Measurements from ENCODE around the gene VANGL1.

VANGL1 gene

DNA sequence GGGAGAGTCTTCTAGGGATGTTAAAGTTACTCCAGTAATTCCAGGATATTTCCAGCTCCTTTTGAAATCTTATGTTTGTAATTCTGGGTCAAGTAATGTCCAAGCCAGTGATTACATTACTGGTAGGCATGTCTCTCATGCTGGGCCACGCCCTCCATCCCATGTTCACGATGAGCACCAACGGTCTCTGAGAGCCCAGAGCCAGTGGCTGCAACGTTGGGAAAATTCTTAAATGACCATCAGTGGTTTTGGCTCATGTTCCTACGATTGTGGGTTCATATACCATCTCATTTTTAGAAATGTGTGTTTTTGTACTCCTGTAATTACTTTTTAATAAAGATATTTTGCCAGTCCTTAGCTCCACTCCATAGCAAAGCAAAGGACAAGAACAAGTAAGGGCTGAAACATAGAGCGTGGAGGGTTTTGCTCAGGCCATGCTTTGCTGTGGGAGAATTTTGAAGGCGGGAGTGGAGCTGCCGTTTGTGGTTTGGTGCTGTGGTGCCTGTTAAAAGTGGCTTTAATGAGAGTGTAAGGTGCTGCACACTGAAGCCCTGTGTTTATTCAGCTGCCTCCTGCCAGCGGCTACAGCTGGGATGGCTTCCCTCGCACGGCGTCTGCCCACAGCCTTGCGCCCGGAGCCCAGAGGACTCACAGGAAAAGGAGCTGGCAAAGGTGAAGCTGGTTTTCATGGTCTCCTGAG, 28.9 kb downstream of the VANGL1 start:
- peak; percentile 83 for DNase-seq

- DNase-seq = no peak
Observed at GRCh38 chr1:115671176-115671934, 29.6 kb downstream of the VANGL1 start.

DNA sequence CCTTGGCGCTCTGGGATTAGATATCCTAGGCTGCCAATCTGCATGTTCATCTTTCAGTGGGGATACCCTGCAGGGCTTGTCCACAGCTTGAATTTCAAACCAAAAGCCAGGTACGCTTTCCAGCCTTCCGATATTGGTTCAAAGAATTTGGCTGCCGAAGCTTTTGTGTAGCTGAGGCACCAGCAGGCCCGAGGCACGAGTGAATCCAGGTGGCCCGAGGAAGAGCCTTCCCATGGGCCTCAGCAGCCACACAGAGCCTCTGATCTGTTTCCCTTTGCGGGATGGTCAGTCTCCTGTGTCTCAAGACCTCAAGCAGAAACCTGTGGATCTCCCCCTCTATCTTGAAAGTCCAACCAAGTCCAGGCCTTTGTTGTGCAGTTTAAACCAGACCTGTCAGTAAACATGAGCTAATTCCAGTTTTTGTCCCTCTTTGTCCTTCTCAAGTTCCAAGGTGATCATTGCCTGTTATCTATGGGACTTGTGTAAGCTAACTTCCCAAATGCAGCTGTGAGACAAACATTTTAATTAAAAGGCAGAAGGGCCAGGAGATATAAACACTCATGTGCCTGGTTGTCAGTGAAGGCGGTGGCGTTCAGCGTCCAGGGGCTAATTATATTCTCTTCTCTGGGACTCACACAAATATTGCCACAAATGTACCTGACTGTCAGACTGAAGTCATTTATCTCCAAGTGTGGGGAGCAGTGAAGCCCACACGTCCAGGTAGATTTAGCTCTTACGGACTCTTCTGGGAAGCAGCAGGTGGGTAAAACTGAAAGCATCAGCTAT, 30.6 kb downstream of the VANGL1 start:
- DNase-seq = no peak

DNA sequence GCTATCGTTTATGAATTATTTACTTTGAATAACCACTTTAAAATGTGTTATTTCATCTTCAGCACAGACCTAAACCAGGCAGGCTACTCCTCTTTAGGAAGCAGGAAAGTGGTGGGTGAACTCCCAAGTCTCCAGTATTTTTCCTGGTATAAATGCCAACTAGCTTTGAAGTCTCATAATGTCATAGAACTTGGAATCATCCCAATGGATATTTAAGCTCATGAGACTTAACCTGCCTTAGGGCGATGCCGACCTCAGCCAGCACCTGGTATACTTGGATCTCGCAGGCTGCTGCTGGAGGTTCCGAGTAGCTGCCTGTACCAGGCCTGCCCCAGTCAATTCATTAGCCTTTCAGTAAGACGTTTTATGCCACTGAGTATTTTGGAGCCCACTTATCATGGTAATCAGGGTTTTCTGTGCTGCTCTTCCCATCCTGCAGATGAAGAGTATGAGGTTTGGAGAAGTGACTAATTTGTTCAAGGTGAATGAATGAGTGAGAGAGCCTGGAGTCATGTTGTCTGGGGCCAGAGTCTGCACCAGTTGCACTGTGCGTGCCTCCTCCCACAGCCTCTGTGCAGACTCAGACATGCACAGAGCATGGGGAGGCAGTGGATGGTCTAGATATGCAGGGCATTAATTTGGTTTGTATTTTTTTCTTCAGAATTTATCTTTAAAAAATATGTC, 34.9 kb downstream of the VANGL1 start:
- DNase-seq = peak; percentile 54

DNA sequence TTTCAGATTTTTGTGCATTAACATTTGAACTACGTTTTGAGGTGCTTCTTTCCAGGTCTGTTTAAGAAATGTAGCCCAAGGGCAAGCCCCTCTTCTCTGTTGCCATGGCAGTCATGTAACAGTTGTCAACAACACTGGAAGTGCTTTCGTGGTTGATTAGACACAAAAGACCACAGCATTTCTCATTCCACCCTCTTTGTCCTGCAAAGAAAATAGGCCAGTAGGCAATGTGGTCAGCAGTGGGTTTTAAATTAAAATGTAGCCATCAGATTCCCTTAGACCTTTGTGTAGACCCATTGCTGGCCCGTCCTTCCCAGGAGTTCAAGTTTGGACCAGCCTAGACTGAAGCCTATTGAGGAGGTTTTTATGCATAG, 35.4 kb downstream of the VANGL1 start:
- DNase-seq = peak; percentile 29

- no peak for DNase-seq
Observed at GRCh38 chr1:115677565-115677964, 35.8 kb downstream of the VANGL1 start.

DNA sequence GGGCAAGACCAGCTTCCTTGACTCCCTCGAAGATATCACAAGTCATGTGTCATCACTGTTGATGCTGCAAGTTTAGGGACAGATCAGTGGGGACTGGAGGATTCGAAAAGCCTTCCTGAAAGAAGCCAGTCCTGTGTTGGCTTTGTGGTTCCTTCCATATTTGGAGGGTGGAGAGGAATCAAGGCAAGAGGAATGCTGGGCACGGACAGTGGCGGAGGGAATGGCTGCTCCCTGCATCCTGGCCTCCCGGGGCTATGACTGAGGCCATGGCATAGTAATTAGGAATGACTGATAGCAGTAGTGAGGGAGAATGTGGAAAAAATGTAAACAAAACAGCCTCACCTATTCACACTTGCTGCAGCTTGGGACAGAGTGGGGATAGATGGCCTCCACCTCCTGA, 36.4 kb downstream of the VANGL1 start:
- no peak for DNase-seq

DNA sequence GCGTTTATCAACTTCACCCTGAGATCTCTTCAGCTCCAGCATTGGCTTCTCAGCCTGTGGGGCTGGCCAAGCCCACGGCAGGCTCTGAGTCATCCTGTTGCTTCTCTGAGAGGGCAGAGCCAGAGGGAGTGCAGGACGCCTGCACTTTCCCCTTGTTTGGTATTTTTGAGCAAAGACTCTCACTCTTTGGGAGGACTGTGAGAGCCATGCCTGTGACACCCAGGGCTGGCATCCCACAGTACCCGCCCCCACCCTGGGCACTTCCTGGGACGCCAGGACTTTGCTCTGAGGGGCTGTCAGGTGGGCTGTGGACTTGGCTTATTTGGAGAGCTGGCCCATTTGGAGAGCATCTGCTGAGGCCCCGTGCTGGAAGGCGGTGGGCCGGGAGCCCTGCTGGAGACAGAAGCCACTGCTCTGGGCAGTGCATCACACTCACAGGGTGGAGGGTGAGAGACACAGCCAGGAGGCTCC, 37.4 kb downstream of the VANGL1 start:
- no peak for DNase-seq

DNA sequence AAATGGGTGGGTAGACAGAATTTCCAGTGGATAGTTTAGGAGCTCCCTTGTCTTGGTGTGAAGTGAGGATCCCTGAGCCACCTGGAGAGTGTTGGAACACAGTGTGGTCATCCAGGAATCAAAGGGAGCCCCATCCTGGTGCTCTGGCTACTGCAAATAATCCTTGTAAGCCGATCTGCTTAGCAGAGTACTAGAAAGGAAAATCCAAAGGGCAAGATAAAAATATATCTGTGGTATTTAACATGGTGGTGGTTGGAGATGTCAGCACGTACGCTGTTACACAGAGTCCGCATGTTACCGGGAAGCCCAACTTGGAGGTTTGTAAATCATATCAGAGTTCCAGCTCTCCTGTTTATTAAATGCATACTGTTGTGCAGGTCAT, 39.0 kb downstream of the VANGL1 start:
- DNase-seq = no peak

GRCh38 chr1:115682792-115683191, 41.0 kb downstream of the VANGL1 start:
- no peak for DNase-seq

- no peak for DNase-seq
Observed at GRCh38 chr1:115685029-115685705, 43.4 kb downstream of the VANGL1 start.

DNA sequence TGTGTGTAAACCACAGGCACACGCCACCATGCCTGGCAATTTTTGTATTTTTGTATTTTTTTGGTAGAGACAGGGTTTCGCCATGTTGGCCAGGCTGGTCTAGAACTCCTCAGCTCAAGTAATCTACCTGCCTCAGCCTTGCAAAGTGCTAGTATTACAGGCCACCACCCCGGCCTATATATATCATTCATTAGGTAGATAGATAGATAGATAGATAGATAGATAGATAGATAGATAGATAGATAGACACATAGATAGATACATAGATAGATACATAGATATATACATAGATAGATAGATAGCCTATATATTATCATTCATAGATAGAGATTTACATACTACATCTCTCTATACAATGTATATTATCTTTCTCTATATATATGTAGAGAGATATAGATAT, 46.0 kb downstream of the VANGL1 start:
- DNase-seq = no peak

DNA sequence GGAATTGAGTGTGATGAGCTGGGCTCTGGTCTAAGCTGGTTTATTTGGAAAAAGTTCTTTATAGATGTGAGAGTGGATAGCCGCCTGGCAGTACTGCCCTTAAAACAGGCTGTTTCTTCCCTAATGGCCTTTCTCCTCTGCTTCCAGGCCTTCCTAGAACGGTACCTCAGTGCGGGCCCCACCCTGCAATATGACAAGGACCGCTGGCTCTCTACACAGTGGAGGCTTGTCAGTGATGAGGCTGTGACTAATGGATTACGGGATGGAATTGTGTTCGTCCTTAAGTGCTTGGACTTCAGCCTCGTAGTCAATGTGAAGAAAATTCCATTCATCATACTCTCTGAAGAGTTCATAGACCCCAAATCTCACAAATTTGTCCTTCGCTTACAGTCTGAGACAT, 49.2 kb downstream of the VANGL1 start:
- no peak for DNase-seq

DNA sequence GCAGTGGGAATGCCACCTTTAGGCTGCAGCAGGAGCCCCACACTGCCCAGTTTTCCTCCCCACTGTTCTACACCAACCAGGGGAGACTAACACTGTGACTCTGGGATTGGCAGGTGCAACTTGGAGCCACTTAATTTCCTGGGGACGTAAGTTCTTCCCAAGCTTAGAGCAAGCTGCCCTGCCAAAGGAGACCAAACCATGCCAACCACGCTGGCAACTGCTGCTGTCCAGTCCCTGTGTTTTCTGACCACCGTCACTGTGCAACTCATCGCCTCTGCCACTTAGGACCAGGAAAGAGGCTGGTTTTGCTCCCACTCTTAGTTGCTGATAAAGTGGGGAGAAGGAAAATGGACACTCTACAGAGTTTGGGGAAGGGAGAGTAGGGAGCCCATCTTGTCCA, 50.5 kb downstream of the VANGL1 start:
- DNase-seq = no peak

DNA sequence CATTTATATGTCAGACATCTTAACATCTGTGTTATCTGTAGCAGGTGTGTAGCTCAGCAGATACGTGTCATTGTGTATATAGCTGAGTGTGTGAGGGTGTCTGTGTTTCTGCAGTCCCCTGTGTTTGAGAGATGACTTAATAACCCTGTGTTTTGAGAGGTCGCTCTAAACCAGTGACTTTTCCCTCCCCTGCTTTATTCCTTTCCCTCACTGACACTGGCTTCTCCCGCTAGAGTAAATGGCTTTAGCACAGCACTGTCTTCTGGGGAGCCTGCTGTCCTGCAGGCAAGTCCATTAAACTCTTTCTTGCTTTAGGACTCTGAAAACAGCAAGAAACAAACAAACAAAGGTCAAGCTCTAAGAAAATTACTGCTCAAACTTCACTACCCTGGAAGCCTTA, 53.0 kb downstream of the VANGL1 start:
- no peak for DNase-seq

DNA sequence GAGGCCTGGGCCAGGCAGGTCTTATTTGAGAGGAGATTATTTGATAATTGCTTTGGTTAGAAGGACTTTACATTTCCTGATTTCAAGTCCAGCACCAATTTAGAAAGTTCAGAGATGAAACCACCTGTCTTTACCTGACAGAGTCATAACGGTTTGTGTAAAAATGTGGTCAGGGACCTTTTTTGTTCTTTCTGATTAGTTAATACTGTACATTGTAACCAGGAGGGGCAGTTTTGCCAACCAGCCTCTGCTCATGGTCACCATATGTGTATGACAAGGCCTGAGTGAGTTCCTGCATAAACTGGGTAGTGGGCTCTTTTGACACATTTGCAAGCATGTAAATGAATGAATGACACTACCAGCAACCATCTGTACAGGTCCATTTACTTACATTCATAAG, 55.8 kb downstream of the VANGL1 start:
- DNase-seq = no peak

DNA sequence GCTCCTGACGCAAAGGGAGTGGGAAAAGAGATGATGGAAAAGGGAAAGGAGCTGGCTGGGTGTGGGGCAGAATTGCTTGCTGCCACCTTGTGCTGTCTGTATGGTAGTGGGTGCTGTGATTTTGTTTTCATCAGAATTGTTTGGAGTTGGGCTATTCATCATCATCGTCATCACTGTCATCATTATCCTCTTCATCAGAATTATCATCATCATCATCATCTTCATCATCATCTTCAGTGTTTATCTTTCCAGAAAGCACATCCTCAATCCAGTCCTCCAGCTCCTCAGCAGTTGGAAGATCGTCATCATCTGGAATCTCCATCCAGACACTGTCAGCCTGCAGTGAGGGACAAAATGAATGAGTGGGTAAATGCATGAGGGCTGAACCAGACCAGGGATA, 59.3 kb downstream of the VANGL1 start:
- no peak for DNase-seq

DNA sequence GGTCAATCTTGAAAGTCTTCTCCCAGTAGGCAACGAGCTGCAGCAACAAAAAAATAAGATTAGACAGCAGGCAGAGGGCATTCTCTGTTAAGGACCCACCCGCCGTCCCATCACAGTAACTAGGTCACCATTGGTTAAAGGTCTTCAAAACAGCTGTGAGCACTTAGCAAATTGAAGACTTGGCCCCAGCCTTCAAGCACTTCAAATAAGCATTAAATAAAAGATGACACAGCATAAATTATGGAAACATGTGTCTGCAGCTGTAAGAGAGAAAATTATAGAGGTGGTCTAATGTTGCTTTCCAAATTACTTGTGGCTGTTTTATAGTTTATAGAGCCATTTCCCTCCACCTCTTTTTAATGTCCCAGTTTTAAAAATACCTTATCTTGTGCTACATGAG, 61.2 kb downstream of the VANGL1 start:
- no peak for DNase-seq

GRCh38 chr1:115705085-115705951, 63.5 kb downstream of the VANGL1 start:
- DNase-seq = no peak

DNA sequence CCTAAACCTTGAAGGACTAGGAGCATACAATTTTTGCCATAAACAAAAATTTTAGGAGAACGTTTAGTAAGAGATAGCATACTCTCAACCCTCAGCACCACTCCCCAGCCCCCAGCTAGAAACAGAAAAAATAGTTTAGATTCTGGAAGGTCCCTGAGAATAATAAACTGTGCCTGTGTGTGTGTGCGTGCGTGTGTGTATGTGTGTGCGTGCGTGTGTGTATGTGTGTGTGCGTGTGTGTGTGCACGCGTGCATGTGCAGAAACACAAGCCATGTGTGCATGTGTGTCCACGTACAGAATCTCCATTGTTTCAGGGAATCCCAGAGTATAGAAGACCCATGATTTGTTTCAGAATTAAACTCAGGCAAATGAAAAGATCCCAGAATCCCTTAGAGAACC, 64.2 kb downstream of the VANGL1 start:
- no peak for DNase-seq

DNA sequence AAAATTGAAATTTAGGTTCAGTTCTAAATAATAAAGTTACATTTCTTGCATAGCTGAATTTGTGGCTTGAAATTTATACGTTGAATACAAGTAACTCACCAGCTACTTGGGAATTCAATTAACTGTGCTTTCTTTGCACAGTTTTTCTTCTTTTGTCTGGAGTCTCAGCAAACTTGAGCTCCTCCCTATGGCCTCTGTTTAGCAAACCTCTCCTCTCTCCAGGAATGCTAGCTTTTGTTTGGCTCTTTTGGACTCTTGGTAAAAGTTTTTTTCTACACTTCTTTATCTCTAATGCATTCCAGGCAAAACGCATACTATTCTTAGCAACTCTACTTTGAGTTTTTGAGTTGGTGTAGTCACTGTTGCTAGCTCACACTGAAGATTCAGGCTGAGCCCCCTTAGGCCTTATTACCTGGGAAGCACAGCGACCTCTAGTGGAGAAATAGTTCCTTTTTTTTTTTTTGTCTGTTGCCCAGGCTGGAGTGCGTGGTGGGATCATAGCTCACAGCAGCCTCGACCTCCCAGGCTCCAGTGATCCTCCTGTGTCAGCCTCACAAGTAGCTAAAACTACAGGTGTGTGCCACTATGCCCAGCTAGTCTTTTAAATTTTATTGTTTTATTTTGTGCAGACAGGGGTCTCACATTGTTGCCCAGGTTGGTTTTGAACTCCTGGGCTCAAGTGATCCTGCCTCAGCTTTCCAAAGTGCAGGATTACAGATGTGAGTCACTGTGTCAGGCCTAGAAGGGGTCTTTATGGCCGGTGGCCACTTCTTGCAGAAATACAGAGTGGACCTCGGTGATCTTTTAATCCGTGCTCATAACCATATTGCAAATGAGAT, 65.0 kb downstream of the VANGL1 start:
- peak; percentile 24 for DNase-seq
